Activated B cell treated with CpG ODN at 0.5 μM for 24 hours (primary cell): ENCODE measurements around the gene FOXP1. TPM values are rescaled to one million over a fixed set of nuclear protein-coding genes. Genes with fewer than 3 reads are reported as not detected.

Experiments used
- ATAC-seq: fragments of 200-7000 bp; cut with Tn5 transposase; one replicate; pipeline ENCODE4 v1.10.0; 2021; ENCODE audit warnings: low read depth, mild to moderate bottlenecking, moderate library complexity
- CTCF ChIA-PET: fragments of 350-600 bp; sonication (Branson Sonifier 250); formaldehyde crosslinking; loops from one replicate; lab custom pipeline; 2021; ENCODE audit warnings: antibody characterized with exemption; lab: Charles Lee
- POLR2A ChIA-PET: fragments of 350-600 bp; sonication (Branson Sonifier 250); formaldehyde crosslinking; loops from one replicate; lab custom pipeline; 2021; ENCODE audit warnings: antibody characterized with exemption; lab: Charles Lee
- DNase-seq: peaks from one replicate; pipeline ENCODE4 v3.0.0; 2022
- H3K27ac Mint-ChIP-seq: one replicate; pipeline ENCODE4 v1.8.0; 2020; ENCODE audit warnings: mixed read lengths
- H3K27me3 Mint-ChIP-seq: one replicate; pipeline ENCODE4 v1.8.0; 2021; ENCODE audit warnings: mixed read lengths
- H3K36me3 Mint-ChIP-seq: one replicate; pipeline ENCODE4 v1.8.0; 2021; ENCODE audit warnings: low read depth, mixed read lengths
- H3K4me1 Mint-ChIP-seq: one replicate; pipeline ENCODE4 v1.8.0; 2021; ENCODE audit warnings: mixed read lengths
- H3K4me3 Mint-ChIP-seq: one replicate; pipeline ENCODE4 v1.8.0; 2020; ENCODE audit warnings: mild to moderate bottlenecking, mixed read lengths
- H3K9me3 Mint-ChIP-seq: one replicate; pipeline ENCODE4 v1.8.0; 2020; ENCODE audit warnings: mixed read lengths
- CTCF ChIP-seq: fragments of 200-600 bp; IDR thresholded peaks from one replicate; pipeline ENCODE4 v1.8.0; 2022; ENCODE audit warnings: antibody characterized with exemption, mild to moderate bottlenecking
- intact Hi-C: fragments of 100-400 bp; cut with micrococcal nuclease; formaldehyde crosslinking; loops from one replicate; pipeline ENCODE4 v1.15.1; 2024
- total RNA-seq: library from RNA; stranded (reverse); gene quantifications from 2 replicates; pipeline ENCODE4 v1.2.3, GENCODE V29; 2022

FOXP1 gene
- total RNA-seq, 1 donor from 2014 or later, result 563 TPM

GRCh38 chr3:71360180-71360579 is 223.3 kb downstream of the FOXP1 start:
- intact Hi-C loops, result loop anchor here (1.0 kb wide), 6 partner anchors 8 to 276 kb away; no protein-coding TSS in a partner anchor
- H3K4me3 Mint-ChIP-seq, result peak overlapping the region; percentile 81
- DNase-seq, result no peak
- H3K9me3 Mint-ChIP-seq, result no peaks in the 10 kb centered on the region
- peaks cover 12% of the 10 kb centered on the region for H3K36me3 Mint-ChIP-seq
- ATAC-seq, result peak; percentile 28
- POLR2A ChIA-PET, result interaction anchor here (0.6 to 4.5 kb wide), 17 partner anchors 13 to 297 kb away, joined by 3 to 53 read pairs (median 4); partner anchors contain the start of gene FOXP1
- peak overlapping the region; percentile 93 for H3K27ac Mint-ChIP-seq
- H3K27me3 Mint-ChIP-seq, result no peaks in the 10 kb centered on the region
- TF ChIP-seq CTCF, result no peak
- CTCF ChIA-PET, result interaction anchor here (0.9 to 1.4 kb wide), 4 partner anchors 13 to 32 kb away, joined by 3 to 5 read pairs (median 4); no protein-coding TSS in a partner anchor
- H3K4me1 Mint-ChIP-seq, result peaks cover 88% of the 10 kb centered on the region

- H3K27me3 Mint-ChIP-seq, result no peaks in the 10 kb centered on the region
- no peak for TF ChIP-seq CTCF
- CTCF ChIA-PET, result interaction anchor here (0.6 kb wide), 1 partner anchor 47 kb away, joined by 3 read pairs; no protein-coding TSS in a partner anchor
- POLR2A ChIA-PET, result interaction anchor here (0.6 to 4.5 kb wide), 5 partner anchors 25 to 122 kb away, joined by 3 to 53 read pairs (median 5); no protein-coding TSS in a partner anchor
- ATAC-seq (no peak), DNase-seq (no peak)
- H3K36me3 Mint-ChIP-seq, result peaks cover 15% of the 10 kb centered on the region
- peak overlapping the region; percentile 29 for H3K4me3 Mint-ChIP-seq
- intact Hi-C loops, result loop anchor here (5.0 kb wide), 1 partner anchor 154 kb away; no protein-coding TSS in a partner anchor
- peak overlapping the region; percentile 93 for H3K27ac Mint-ChIP-seq
- H3K4me1 Mint-ChIP-seq, result peaks cover 88% of the 10 kb centered on the region
- H3K9me3 Mint-ChIP-seq, result no peaks in the 10 kb centered on the region
Measured at GRCh38 chr3:71358243-71358642, 225.3 kb downstream of the FOXP1 start.

- Mint-ChIP-seq H3K4me3 (peak overlapping the region; percentile 56), H3K27ac (peak overlapping the region; percentile 82), H3K9me3 (no peaks in the 10 kb centered on the region), H3K4me1 (peaks cover 88% of the 10 kb centered on the region), H3K27me3 (no peaks in the 10 kb centered on the region), H3K36me3 (peaks cover 21% of the 10 kb centered on the region)
- CTCF ChIA-PET, result interaction anchor here (0.7 to 1.2 kb wide), 3 partner anchors 9 to 155 kb away, joined by 3 to 4 read pairs (median 3); no protein-coding TSS in a partner anchor
- POLR2A ChIA-PET, result interaction anchor here (0.7 to 2.1 kb wide), 14 partner anchors 10 to 273 kb away, joined by 4 to 19 read pairs (median 8); partner anchors contain the start of gene FOXP1
- TF ChIP-seq CTCF, result no peak
- intact Hi-C loops, result loop anchor here (1.0 to 5.0 kb wide), 4 partner anchors 21 to 156 kb away; no protein-coding TSS in a partner anchor
- DNase-seq (peak; percentile 34), ATAC-seq (peak; percentile 66)
Measured at GRCh38 chr3:71356265-71356664, 227.3 kb downstream of the FOXP1 start.

GRCh38 chr3:71355862-71356261 is 227.7 kb downstream of the FOXP1 start:
- ChIA-PET CTCF (interaction anchor here (0.7 to 1.2 kb wide), 2 partner anchors 10 to 42 kb away, joined by 3 to 4 read pairs; no protein-coding TSS in a partner anchor), POLR2A (interaction anchor here (0.7 to 2.1 kb wide), 14 partner anchors 10 to 272 kb away, joined by 4 to 19 read pairs (median 8); partner anchors contain the start of gene FOXP1)
- Mint-ChIP-seq H3K36me3 (peaks cover 23% of the 10 kb centered on the region), H3K27ac (peak overlapping the region; percentile 82), H3K4me1 (peaks cover 86% of the 10 kb centered on the region), H3K27me3 (no peaks in the 10 kb centered on the region), H3K4me3 (peak overlapping the region; percentile 56), H3K9me3 (no peaks in the 10 kb centered on the region)
- intact Hi-C loops, result loop anchor here (1.0 to 5.0 kb wide), 4 partner anchors 21 to 156 kb away; no protein-coding TSS in a partner anchor
- DNase-seq (no peak), ATAC-seq (peak; percentile 25)
- no peak for TF ChIP-seq CTCF

GRCh38 chr3:71355037-71355436 is 228.5 kb downstream of the FOXP1 start:
- no peaks in the 10 kb centered on the region for H3K9me3 Mint-ChIP-seq
- intact Hi-C loops, result loop anchor here (5.0 kb wide), 1 partner anchor 157 kb away; no protein-coding TSS in a partner anchor
- ATAC-seq (peak; percentile 15), DNase-seq (no peak)
- peak overlapping the region; percentile 56 for H3K4me3 Mint-ChIP-seq
- peaks cover 80% of the 10 kb centered on the region for H3K4me1 Mint-ChIP-seq
- POLR2A ChIA-PET, result interaction anchor here (1.0 to 1.5 kb wide), 2 partner anchors 10 to 228 kb away, joined by 3 to 4 read pairs; no protein-coding TSS in a partner anchor
- H3K36me3 Mint-ChIP-seq, result peaks cover 25% of the 10 kb centered on the region
- H3K27ac Mint-ChIP-seq, result peak overlapping the region; percentile 82
- no peaks in the 10 kb centered on the region for H3K27me3 Mint-ChIP-seq
- CTCF ChIA-PET, result no interaction called here
- TF ChIP-seq CTCF, result no peak
